Astrocyte of the cerebellum (primary cell): ENCODE data around the gene CASP9.
"Not testable (repeated sequence)": the region's sequence is repeated elsewhere in the genome, so short reads cannot be mapped to it uniquely, and the experiment has no call there.

Experiments
- DNase-seq: peaks from one replicate; pipeline ENCODE4 v3.0.0-alpha.2; 2011; ENCODE audit warnings: low read depth
- H3K4me3 ChIP-seq: 2 replicates; pipeline ENCODE4 v1.5.1; 2011; ENCODE audit warnings: mild to moderate bottlenecking, low read depth, low read length, moderate library complexity
- CTCF ChIP-seq: IDR thresholded peaks from 2 replicates; pipeline ENCODE4 v1.5.1; 2012; ENCODE audit warnings: low read length, low read depth, moderate library complexity, mild to moderate bottlenecking; ENCODE audit errors: missing control alignments
- in situ Hi-C: cut with HindIII; loops from 2 replicates; pipeline ENCODE4 v1.10.0; 2017; ENCODE audit warnings: low sequenced_read_pairs

The CASP9 gene

GRCh38 chr1:15504436-15504835, 19.6 kb downstream of the CASP9 start:
- TF ChIP-seq CTCF, result no peak
- in situ Hi-C loops, result no loop called here
- H3K4me3 ChIP-seq, result no peak overlapping the region
- DNase-seq, result no peak

GRCh38 chr1:15501208-15502032, 22.6 kb downstream of the CASP9 start:
- no peak overlapping the region for H3K4me3 ChIP-seq
- peak; percentile 28 for DNase-seq
- in situ Hi-C loops, result no loop called here
- TF ChIP-seq CTCF, result peak; percentile 89

- no peak for TF ChIP-seq CTCF
- no peak for DNase-seq
- in situ Hi-C loops, result no loop called here
- H3K4me3 ChIP-seq, result no peak overlapping the region
These were observed 23.5 kb downstream of the CASP9 start for GRCh38 chr1:15500184-15501178.

- TF ChIP-seq CTCF, result no peak
- DNase-seq, result no peak
- in situ Hi-C loops, result loop anchor here (5.0 kb wide), 1 partner anchor 52 kb away; no protein-coding TSS in a partner anchor
- no peak overlapping the region for H3K4me3 ChIP-seq
These were observed 30.1 kb downstream of the CASP9 start for GRCh38 chr1:15493869-15494390.

- TF ChIP-seq CTCF, result no peak
- in situ Hi-C loops, result loop anchor here (5.0 kb wide), 1 partner anchor 50 kb away; no protein-coding TSS in a partner anchor
These were observed 31.4 kb downstream of the CASP9 start for GRCh38 chr1:15492596-15492995.

GRCh38 chr1:15491010-15491409, 33.0 kb downstream of the CASP9 start:
- in situ Hi-C loops, result loop anchor here (5.0 kb wide), 1 partner anchor 49 kb away; no protein-coding TSS in a partner anchor
- not testable (repeated sequence) for H3K4me3 ChIP-seq, DNase-seq

More at GRCh38 chr1:15492596-15492995, 31.4 kb downstream of the CASP9 start:
- DNase-seq, result no peak
- no peak overlapping the region for H3K4me3 ChIP-seq
